ENCODE data around the gene HSP90AB1. TPM values are rescaled to one million over a fixed set of nuclear protein-coding genes. Genes with fewer than 3 reads are reported as not detected.

Gene HSP90AB1
- total RNA-seq, 1 donor: 928 TPM

DNA sequence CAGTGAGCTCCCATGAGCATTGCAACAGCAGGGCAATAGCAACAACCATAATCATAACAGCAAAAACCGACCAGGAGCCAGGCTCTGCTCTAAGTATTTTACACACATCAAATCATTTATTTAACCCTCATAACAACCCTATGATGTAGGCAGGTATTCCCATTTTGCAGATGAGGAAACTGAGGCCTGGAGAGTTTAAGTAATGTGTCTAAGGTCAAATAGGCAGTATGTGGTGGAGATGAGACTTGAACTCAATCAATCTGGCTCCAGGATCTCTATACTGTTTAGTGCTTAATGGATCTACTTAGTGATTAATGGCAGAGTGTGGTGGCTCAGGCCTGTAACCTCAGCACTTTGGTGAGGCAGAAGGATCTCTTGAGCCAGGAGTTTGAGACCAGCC lies 26.7 kb downstream of the HSP90AB1 start:
- TF ChIP-seq, protein P1, sequence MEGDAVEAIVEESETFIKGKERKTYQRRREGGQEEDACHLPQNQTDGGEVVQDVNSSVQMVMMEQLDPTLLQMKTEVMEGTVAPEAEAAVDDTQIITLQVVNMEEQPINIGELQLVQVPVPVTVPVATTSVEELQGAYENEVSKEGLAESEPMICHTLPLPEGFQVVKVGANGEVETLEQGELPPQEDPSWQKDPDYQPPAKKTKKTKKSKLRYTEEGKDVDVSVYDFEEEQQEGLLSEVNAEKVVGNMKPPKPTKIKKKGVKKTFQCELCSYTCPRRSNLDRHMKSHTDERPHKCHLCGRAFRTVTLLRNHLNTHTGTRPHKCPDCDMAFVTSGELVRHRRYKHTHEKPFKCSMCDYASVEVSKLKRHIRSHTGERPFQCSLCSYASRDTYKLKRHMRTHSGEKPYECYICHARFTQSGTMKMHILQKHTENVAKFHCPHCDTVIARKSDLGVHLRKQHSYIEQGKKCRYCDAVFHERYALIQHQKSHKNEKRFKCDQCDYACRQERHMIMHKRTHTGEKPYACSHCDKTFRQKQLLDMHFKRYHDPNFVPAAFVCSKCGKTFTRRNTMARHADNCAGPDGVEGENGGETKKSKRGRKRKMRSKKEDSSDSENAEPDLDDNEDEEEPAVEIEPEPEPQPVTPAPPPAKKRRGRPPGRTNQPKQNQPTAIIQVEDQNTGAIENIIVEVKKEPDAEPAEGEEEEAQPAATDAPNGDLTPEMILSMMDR (IDR thresholded peaks at IDR 0.05; ENCODE audit: insufficient read depth, low read depth, low read length): no peak
- H3K4me3 ChIP-seq (ENCODE audit: low read depth, low read length): no peak overlapping the region
- no peak for DNase-seq (ENCODE audit: low read depth)

DNA sequence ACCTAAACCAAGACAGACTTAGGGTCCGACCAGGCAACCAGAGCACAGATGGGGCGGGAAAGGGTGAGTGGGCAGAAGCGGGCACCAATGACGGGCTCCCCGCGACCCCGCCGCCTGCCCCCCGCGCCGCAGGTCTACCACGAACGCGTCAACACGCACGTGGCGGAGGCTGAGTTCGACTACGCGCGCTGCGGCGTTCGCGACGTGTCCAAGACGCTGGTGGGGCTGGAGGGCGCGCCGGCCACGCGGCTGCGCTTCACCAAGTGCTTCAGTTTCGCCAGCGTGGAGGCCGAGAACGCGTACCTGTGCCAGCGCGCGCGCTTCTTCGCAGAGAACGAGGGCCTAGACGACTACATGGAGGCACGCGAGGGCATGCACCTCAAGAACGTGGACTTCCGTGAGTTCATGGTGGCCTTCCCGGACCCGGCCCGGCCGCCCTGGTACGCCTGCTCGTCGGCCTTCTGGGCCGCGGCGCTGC lies 28.4 kb downstream of the HSP90AB1 start:
- H3K4me3 ChIP-seq (ENCODE audit: low read depth, low read length): no peak overlapping the region
- TF ChIP-seq, protein P1 (IDR thresholded peaks at IDR 0.05; ENCODE audit: insufficient read depth, low read depth, low read length): no peak
- no peak for DNase-seq (ENCODE audit: low read depth)

DNA sequence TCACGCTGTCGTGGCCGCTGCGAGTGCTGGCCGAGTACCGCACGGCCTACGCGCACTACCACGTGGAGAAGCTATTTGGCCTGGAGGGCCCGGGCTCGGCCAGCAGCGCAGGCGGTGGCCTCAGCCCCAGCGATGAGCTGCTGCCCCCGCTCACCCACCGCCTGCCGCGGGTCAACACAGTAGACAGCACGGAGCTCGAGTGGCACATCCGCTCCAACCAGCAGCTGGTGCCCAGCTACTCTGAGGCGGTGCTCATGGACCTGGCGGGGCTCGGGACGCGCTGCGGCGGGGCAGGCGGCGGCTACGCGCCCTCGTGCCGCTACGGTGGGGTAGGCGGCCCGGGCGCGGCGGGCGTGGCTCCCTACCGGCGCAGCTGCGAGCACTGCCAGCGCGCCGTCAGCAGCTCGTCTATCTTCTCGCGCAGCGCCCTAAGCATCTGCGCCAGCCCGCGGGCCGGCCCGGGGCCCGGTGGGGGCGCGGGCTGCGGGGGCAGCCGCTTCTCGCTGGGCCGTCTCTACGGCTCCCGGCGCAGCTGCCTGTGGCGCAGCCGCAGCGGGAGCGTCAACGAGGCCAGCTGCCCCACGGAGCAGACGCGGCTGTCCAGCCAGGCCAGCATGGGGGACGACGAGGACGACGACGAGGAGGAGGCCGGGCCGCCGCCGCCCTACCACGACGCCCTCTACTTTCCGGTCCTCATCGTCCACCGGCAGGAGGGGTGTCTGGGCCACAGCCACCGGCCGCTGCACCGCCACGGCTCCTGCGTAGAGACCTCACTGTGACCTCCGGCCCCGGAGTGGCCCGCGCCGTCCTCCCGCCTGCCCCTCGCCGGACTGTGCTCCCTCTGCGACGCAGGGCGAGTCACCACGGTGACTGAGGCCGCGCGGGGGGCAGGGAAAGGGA lies 29.1 kb downstream of the HSP90AB1 start:
- TF ChIP-seq, protein P1 (IDR thresholded peaks at IDR 0.05; ENCODE audit: insufficient read depth, low read depth, low read length): no peak
- peak overlapping the region; percentile 12 for H3K4me3 ChIP-seq (ENCODE audit: low read depth, low read length)
- DNase-seq (ENCODE audit: low read depth): no peak

DNA sequence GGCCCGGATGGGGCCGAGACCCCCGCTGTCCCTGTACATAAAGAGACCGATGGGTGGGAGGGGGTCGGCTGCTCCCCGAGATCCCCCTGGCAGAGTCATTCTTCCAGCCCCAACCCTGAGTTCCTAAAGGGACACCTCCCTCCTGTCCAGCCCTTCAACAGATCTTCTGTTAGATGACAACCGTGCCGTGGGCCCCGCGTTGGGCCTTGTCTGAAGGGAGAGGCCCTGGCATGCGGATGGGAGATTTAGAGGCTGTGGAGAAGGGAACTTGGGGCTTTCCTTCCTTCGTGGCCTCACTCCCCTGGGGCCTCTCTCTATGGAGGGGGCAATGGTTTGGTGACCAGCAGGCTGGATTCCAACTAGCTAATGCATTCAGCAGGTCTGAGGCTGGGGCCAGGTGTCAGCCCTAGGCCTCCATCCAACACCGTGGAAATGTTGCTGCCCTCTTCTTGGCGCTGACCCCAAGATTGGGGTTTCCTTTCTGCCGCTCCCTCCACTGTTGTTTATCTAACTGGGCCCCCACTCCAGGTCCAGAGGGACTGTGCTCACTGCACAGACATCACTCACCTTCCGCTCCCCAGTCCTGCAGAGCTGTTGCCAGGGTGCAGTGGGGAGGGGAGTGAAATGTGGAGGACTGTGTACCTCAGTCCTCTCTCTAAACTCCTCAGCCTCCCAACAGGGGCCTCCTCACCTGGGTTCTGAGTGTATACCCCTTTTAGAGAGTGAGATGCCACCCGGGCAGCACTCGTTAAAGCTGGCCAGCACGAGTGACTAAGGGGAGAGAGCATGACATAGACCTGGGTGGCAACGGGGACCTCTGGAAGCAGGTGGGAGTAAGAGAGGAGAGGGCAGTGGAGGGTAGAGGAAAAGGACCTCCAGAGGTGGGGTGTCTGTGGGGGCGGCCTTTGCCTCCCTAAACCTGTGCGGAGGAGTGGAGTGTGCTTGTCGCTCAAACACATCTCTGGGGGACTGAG lies 30.1 kb downstream of the HSP90AB1 start:
- TF ChIP-seq, protein P1 (IDR thresholded peaks at IDR 0.05; ENCODE audit: insufficient read depth, low read depth, low read length): no peak
- no peak overlapping the region for H3K4me3 ChIP-seq (ENCODE audit: low read depth, low read length)
- no peak for DNase-seq (ENCODE audit: low read depth)

DNA sequence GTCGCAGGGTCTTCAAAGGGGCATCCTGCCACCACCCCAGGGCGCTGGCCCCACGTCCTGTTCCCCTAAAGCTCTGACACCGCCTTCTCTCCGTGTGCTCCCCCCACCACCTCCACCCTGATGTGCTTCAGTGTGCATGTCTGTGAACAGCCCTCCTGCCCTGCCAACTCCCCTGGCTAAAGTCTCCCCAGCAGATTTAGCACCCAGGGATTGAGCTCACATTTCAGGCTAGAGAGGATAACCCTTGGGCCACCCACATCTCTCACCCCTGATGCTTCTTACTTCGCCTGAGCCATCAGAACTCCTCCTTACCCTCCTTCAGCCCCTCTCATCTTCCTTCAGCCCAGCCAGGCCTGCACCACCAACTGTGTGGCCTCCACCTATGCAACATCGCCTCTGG lies 30.9 kb downstream of the HSP90AB1 start:
- DNase-seq (ENCODE audit: low read depth): no peak
- H3K4me3 ChIP-seq (ENCODE audit: low read depth, low read length): no peak overlapping the region
- TF ChIP-seq, protein P1 (IDR thresholded peaks at IDR 0.05; ENCODE audit: insufficient read depth, low read depth, low read length): no peak

DNA sequence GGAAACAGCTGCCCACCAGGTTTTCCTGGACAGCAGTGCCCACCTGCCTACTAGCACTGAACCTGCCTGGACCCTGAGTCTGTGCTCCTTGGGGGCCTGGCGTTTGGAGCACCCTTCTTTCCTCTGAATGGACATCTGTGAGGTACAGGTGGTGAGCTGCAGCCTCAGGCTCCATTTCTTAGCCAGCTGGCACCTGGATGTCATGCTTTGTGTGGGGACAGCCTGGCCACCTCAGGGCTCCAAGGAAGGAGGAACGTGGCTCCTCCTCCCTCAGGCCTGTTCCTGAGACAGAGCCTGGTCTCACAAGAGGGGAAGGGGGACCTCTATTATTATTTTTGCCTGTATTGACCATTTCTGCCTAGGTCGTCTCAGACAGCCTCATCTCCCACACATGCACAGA lies 31.4 kb downstream of the HSP90AB1 start:
- DNase-seq (ENCODE audit: low read depth): no peak
- TF ChIP-seq, protein P1 (IDR thresholded peaks at IDR 0.05; ENCODE audit: insufficient read depth, low read depth, low read length): no peak
- no peak overlapping the region for H3K4me3 ChIP-seq (ENCODE audit: low read depth, low read length)
